Uterus (tissue), 2 donors: ENCODE data around the gene MAP2K2.

ENCODE experiments used
- POLR2A ChIP-seq, 2 donors: fragments of 450-650 bp; IDR thresholded peaks; one replicate each; pipeline ENCODE4 v1.6.1; 2016; ENCODE audit warnings: antibody characterized with exemption in 2 of 2, mild to moderate bottlenecking in 1 of 2, moderate library complexity in 1 of 2
- TF ChIP-seq, protein P1 (sequence below), 4 experiments: fragments of 200-600 bp in 2 of 4; fragments of 450-650 bp in 2 of 4; sonication (generic) in 2 of 4; IDR thresholded peaks; one replicate each; pipeline ENCODE4 v1.5.1; 2016 to 2019; ENCODE audit warnings: antibody characterized with exemption in 4 of 4, mild to moderate bottlenecking in 2 of 4, moderate library complexity in 1 of 4

- TF ChIP-seq, protein P1, sequence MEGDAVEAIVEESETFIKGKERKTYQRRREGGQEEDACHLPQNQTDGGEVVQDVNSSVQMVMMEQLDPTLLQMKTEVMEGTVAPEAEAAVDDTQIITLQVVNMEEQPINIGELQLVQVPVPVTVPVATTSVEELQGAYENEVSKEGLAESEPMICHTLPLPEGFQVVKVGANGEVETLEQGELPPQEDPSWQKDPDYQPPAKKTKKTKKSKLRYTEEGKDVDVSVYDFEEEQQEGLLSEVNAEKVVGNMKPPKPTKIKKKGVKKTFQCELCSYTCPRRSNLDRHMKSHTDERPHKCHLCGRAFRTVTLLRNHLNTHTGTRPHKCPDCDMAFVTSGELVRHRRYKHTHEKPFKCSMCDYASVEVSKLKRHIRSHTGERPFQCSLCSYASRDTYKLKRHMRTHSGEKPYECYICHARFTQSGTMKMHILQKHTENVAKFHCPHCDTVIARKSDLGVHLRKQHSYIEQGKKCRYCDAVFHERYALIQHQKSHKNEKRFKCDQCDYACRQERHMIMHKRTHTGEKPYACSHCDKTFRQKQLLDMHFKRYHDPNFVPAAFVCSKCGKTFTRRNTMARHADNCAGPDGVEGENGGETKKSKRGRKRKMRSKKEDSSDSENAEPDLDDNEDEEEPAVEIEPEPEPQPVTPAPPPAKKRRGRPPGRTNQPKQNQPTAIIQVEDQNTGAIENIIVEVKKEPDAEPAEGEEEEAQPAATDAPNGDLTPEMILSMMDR (IDR thresholded peaks at IDR 0.05), result no peak
- no peak for TF ChIP-seq POLR2A (IDR thresholded peaks at IDR 0.05)
These were observed 74.5 kb downstream of the MAP2K2 start for GRCh38 chr19:4049432-4049831.
